Endometrial microvascular endothelial cells (primary cell): Measurements from ENCODE around the gene ACBD6. TPM values are rescaled to one million over a fixed set of nuclear protein-coding genes. Genes with fewer than 3 reads are reported as not detected.

Source experiments
- in situ Hi-C: cut with HindIII; loops from 2 replicates; pipeline ENCODE4 v1.10.0; 2017; ENCODE audit warnings: low sequenced_read_pairs, low pct_unique_long_range_greater_than_20kb; ENCODE audit errors: inconsistent ontology term
- total RNA-seq: library from RNA; depleted of rRNA; stranded (reverse); fragments of >200 nt; gene quantifications from one replicate; pipeline ENCODE4 v1.2.3, GENCODE V29; 2015; ENCODE audit errors: inconsistent ontology term

The ACBD6 gene
- total RNA-seq, 1 donor from 2014 or later = 64.3 TPM

- in situ Hi-C loops = no loop called here
Observed at GRCh38 chr1:180241716-180242544, 260.4 kb downstream of the ACBD6 start.

- in situ Hi-C loops = no loop called here
Observed at GRCh38 chr1:180239145-180240096, 263.0 kb downstream of the ACBD6 start.

- in situ Hi-C loops = no loop called here
Observed at GRCh38 chr1:180238675-180239074, 263.7 kb downstream of the ACBD6 start.

Other genes with a start within 250 kb of the ACBD6 start
- not detected for gene OVAAL, start 56.4 kb upstream of the ACBD6 start, total RNA-seq
- 25.2 TPM for gene XPR1, start 129.4 kb upstream of the ACBD6 start, total RNA-seq